IMR-90 (cell line): Measurements from ENCODE around the gene RAI1.

Source experiments
- BHLHE40 ChIP-seq: fragments of 150-350 bp; IDR thresholded peaks from 2 replicates; pipeline ENCODE4 v1.6.1; 2016; ENCODE audit warnings: mild to moderate bottlenecking, low read depth, low read length
- CHD1 ChIP-seq: IDR thresholded peaks from 2 replicates; pipeline ENCODE4 v1.6.1; 2012; ENCODE audit warnings: low read depth, low read length, improper control_type of control experiment
- CTCF ChIP-seq: conservative IDR thresholded peaks from 2 replicates; pipeline ENCODE4 v1.5.1; 2012; ENCODE audit warnings: mild to moderate bottlenecking, low read depth, low read length, improper control_type of control experiment
- MXI1 ChIP-seq: IDR thresholded peaks from 2 replicates; pipeline ENCODE4 v1.6.1; 2012; ENCODE audit warnings: low read depth, mild to moderate bottlenecking, low read length, moderate library complexity, borderline replicate concordance
- POLR2A ChIP-seq: IDR thresholded peaks from 2 replicates; pipeline ENCODE4 v1.6.1; 2012; ENCODE audit warnings: mild to moderate bottlenecking, low read depth, low read length
- RAD21 ChIP-seq: IDR thresholded peaks from 2 replicates; pipeline ENCODE4 v1.6.1; 2012; ENCODE audit warnings: low read length, improper control_type of control experiment
- RCOR1 ChIP-seq: IDR thresholded peaks from 2 replicates; pipeline ENCODE4 v1.6.1; 2012; ENCODE audit warnings: mild to moderate bottlenecking, low read length, improper control_type of control experiment; ENCODE audit not compliant: insufficient replicate concordance
- RFX5 ChIP-seq: IDR thresholded peaks from 2 replicates; pipeline ENCODE4 v1.8.0; 2012; ENCODE audit warnings: low read depth, mild to moderate bottlenecking, low read length, moderate library complexity
- SMC3 ChIP-seq: fragments of 150-350 bp; IDR thresholded peaks from 2 replicates; pipeline ENCODE4 v1.6.1; 2016; ENCODE audit warnings: low read depth, mild to moderate bottlenecking, antibody characterized with exemption, low read length, moderate library complexity
- TF ChIP-seq, protein P1 (sequence below): fragments of 150-350 bp; IDR thresholded peaks from 2 replicates; pipeline ENCODE4 v1.6.1; 2017; ENCODE audit warnings: mild to moderate bottlenecking, antibody characterized with exemption, low read length, low read depth

DNA sequence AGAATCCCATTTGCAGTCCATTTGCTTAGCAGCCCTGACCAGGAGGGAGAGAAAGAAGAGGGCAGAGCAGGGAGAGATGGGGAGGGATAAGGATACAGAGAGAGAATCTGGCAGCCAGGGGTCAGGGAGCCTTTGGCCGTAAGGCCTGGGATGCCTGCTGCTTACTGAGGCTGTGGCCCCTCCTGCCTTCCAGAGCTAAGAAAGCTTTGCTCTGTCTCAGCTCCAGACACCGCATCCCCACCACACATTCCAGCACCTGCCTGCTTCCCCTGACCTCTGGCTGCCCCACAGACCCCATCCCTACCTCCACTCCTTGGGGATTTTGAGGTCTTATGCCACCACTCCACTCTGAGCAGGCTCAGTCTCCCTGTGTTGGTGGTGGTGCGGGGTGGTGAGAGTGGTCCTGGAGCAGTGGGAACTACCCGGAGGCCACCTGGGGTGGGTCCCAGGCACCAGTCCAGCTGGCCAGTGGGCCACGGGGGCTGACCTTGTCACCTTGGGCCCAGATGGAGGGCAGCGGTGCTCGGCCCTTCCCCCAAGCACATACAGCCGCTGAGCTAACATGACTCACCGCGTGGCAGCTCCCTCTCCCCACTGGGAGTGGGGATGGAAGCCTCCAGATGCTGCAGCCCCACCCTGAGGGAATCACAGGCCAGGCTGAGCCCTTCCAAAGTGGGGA lies 58.3 kb downstream of the RAI1 start:
- TF ChIP-seq MXI1 (peak; percentile 31; the same call in 1 of the 2 replicates), POLR2A (no peak), CTCF (no peak), RFX5 (no peak), RAD21 (0 out of 2 replicates have a peak, but pooled peaks have one; percentile 6), CHD1 (no peak), BHLHE40 (no peak), RCOR1 (no peak), SMC3 (peak; percentile 13; the same call in 1 of the 2 replicates)
- TF ChIP-seq, protein P1, sequence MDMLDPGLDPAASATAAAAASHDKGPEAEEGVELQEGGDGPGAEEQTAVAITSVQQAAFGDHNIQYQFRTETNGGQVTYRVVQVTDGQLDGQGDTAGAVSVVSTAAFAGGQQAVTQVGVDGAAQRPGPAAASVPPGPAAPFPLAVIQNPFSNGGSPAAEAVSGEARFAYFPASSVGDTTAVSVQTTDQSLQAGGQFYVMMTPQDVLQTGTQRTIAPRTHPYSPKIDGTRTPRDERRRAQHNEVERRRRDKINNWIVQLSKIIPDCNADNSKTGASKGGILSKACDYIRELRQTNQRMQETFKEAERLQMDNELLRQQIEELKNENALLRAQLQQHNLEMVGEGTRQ: no peak
